ENCODE measurements around the gene BET1L. TPM values are rescaled to one million over a fixed set of nuclear protein-coding genes. Genes with fewer than 3 reads are reported as not detected.
"Not testable (repeated sequence)": the region's sequence is repeated elsewhere in the genome, so short reads cannot be mapped to it uniquely, and the experiment has no call there.

BET1L gene
- total RNA-seq, 2 experiments from 2014 or later: 29.7 to 33.2 TPM

DNA sequence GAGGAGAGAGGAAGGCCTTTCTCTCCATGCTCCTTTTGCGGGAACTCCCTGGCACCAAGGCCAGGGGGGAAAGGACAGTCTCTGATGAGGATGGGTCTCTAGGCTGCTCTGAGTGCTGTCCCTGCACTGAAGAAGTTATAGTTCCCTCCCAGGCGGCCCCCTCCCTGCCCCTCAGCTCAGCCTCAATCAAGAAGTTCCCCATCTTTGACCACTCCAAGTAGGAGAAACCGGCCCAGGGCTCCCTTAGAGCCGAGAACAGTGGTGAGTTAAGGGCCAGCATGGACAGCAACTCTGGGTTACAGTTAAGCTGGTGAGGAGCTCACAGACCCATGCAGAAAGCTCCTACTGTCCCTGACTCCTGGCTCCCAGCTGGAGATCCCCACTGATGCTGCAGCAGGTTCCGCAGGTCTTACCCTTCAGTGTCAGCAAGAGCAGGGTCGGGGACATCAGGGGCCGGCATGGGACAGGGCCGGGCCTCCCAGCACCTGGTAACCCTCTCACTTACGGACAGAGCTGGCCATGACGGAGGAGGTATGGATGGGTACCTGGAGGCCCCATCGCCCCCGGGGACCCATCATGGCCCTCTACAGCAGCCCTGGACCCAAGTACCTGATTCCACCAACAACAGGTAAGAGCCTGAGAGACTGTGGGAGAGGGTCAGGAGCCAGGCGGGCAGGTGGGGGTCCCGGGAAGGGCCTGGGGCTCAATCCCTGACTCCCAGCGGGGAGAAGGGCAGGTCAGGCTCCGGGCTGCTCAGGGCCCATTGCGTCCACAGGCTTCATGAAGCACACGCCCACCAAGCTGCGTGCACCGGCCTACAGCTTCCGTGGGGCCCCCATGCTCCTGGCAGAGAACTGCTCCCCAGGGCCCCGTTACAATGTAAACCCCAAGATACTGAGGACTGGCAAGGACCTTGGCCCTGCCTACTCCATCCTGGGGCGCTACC, 10.1 kb downstream of the BET1L start:
- ChIA-PET POLR2A (no interaction called here), CTCF (interaction anchor here (1.7 kb wide), 1 partner anchor 10 kb away, joined by 6 read pairs; the partner anchor contains the start of genes BET1L and RIC8A)
- Mint-ChIP-seq H3K9me3 (no peaks in the 10 kb centered on the region), H3K27me3 (no peaks in the 10 kb centered on the region), H3K27ac (no peak overlapping the region), H3K4me1 (peaks cover 13% of the 10 kb centered on the region), H3K36me3 (ENCODE audit: low read depth) (no peaks in the 10 kb centered on the region), H3K4me3 (no peak overlapping the region)
- DNase-seq: peak; percentile 5

DNA sequence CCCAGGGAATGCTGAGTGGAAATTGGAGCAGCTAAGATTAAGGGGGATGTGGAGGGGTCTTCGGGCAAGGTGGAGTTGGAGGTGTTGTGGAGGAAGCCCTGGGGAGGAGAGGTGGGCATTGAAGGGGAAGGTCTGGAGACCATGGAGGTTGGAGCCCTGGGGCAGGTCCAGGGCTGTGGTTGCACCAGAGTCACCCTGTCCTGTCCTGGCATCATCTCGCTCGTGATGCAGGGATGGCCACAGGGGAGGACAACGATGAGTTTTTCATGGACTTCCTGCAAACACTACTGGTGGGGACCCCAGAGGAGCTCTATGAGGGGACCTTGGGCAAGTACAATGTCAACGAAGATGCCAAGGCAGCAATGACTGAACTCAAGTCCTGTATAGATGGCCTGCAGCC, 13.7 kb downstream of the BET1L start:
- H3K4me3 Mint-ChIP-seq; H3K27me3 Mint-ChIP-seq; CTCF ChIA-PET; H3K27ac Mint-ChIP-seq; H3K9me3 Mint-ChIP-seq; H3K36me3 Mint-ChIP-seq (ENCODE audit: low read depth); DNase-seq; POLR2A ChIA-PET: not testable (repeated sequence)
- peaks cover 11% of the 10 kb centered on the region for H3K4me1 Mint-ChIP-seq

GRCh38 chr11:192674-193128, 14.5 kb downstream of the BET1L start, which contains the start of gene SCGB1C1:
Gene SCGB1C1 (plus strand): TSS chr11:193078. CDS start chr11:193100, 22 bp downstream.
- POLR2A ChIA-PET, H3K9me3 Mint-ChIP-seq, CTCF ChIA-PET: not testable (repeated sequence)

DNA sequence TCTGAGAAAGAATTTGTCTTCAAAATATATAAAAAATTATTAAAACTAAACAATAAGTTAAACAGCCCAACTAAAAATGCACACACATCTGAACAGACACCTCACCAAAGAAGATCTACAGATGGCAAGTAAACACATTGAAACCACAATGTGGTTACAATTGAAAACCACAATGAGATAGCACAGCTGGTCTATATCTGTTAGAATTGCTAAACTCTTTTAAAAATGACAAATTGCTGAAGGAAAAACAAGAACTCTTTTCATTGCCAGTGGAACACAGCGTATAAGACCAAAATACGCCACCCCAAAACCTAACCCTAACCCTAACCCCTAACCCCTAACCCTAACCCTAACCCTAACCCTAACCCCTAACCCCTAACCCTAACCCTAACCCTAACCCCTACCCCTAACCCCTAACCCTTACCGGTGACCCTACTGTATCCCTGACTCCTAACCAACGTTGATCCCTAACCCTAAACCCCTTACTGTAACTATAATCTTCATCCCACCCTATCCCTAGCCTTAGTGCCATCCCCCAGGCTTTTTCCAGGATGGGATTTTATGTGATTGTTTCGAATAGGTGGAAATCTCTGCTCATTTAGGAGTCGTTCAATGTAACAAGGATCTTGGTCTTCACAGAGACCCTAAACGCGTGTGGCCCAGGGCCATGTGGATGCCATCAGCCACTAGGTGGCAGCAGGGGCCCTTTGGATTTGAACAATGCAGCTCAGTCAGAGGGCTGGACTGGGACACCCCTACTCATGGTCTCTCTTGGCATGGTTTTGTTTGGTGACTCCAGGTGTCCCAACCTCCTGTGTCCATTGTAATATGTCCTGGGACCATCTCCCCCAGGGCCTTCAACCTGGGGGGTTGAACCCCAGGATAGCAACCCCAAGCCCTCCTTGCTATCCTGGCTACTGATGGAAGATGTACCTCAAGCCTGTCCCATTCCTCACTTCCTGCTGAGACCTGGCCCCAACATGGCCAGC, 15.4 kb downstream of the BET1L start:
- H3K9me3 Mint-ChIP-seq; H3K4me3 Mint-ChIP-seq; H3K27me3 Mint-ChIP-seq; POLR2A ChIA-PET; CTCF ChIA-PET; H3K36me3 Mint-ChIP-seq (ENCODE audit: low read depth): not testable (repeated sequence)
- peak; percentile 61 for DNase-seq
- peak overlapping the region; percentile 84 for H3K27ac Mint-ChIP-seq
- H3K4me1 Mint-ChIP-seq: peaks cover 11% of the 10 kb centered on the region

More at GRCh38 chr11:192674-193128, 14.5 kb downstream of the BET1L start, which contains the start of gene SCGB1C1:
- H3K4me1 Mint-ChIP-seq: peaks cover 11% of the 10 kb centered on the region
- not testable (repeated sequence) for H3K36me3 Mint-ChIP-seq (ENCODE audit: low read depth); H3K27me3 Mint-ChIP-seq; H3K27ac Mint-ChIP-seq; H3K4me3 Mint-ChIP-seq; DNase-seq

- H3K4me1 Mint-ChIP-seq: peaks cover 11% of the 10 kb centered on the region
- DNase-seq; H3K36me3 Mint-ChIP-seq (ENCODE audit: low read depth); H3K27ac Mint-ChIP-seq; H3K4me3 Mint-ChIP-seq; H3K9me3 Mint-ChIP-seq; CTCF ChIA-PET; POLR2A ChIA-PET; H3K27me3 Mint-ChIP-seq: not testable (repeated sequence)
Measured at GRCh38 chr11:190546-190945, 16.7 kb downstream of the BET1L start.

GRCh38 chr11:189843-190311, 17.3 kb downstream of the BET1L start:
- DNase-seq: peak; percentile 41
- H3K9me3 Mint-ChIP-seq; H3K27ac Mint-ChIP-seq; H3K36me3 Mint-ChIP-seq (ENCODE audit: low read depth); CTCF ChIA-PET; H3K4me3 Mint-ChIP-seq; H3K27me3 Mint-ChIP-seq; POLR2A ChIA-PET: not testable (repeated sequence)
- peaks cover 11% of the 10 kb centered on the region for H3K4me1 Mint-ChIP-seq

DNA sequence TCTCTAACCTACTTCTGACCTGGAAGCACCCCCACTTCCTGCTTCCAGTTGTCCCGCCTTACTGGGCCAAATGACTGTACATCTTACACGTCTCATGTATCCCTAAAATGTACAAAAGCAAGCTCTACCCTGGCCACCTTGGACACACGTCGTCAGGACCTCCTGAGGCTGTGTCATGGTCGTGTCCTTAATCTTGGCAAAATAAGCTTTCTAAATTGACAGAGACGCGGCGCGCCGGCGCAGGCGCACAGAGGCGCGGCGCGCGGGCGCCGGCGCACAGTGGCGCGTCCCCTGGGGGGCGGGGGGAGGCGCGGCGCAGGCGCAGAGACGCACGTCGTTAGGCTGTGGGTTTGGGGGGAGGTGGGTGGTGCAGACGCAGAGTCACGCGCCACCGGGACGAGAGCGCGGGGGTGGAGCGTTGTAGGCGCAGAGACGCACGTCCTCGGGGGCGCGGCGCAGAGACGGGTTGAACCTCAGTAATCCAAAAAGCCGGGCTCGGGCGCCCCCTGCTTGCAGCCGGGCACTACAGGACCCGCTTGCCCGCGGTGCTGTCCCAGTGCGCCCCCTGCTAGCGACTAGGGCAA, 17.9 kb downstream of the BET1L start:
- H3K4me1 Mint-ChIP-seq: peaks cover 11% of the 10 kb centered on the region
- H3K4me3 Mint-ChIP-seq; POLR2A ChIA-PET; H3K9me3 Mint-ChIP-seq; H3K36me3 Mint-ChIP-seq (ENCODE audit: low read depth); H3K27me3 Mint-ChIP-seq; H3K27ac Mint-ChIP-seq; CTCF ChIA-PET; DNase-seq: not testable (repeated sequence)

DNA sequence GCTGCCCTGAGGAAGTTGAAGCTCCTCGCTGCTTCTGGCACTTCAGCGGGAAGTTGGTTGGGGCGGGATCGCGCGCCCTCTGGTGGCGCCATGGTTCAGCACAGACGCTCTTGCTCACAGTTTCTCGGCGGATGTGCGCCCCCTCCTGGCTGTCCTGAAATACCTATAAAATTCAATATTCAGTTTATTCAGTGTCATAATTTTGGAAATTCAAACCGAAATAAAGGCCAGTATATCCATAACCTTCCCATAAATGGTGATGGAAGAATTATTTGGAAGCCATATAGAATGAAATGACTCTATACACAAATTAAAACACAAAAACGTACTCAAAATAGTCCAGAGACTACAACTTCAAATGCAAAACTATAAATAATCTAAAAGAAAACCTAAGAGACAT, 27.0 kb downstream of the BET1L start:
- H3K9me3 Mint-ChIP-seq; H3K36me3 Mint-ChIP-seq (ENCODE audit: low read depth); CTCF ChIA-PET; H3K27ac Mint-ChIP-seq; DNase-seq; H3K4me1 Mint-ChIP-seq; H3K27me3 Mint-ChIP-seq; POLR2A ChIA-PET; H3K4me3 Mint-ChIP-seq: not testable (repeated sequence)

Other genes starting within 250 kb of the BET1L start
- not detected for gene SCGB1C1, start 14.3 kb downstream of the BET1L start, total RNA-seq
- 100 to 1,000 TPM; 111 to 124 TPM for gene RIC8A, start 309 bp upstream of the BET1L start, total RNA-seq
- gene SIRT3, start 28.9 kb upstream of the BET1L start, total RNA-seq: 10 to 100 TPM; 11.3 to 12.7 TPM
- 100 to 1,000 TPM; 125 to 153 TPM for gene PSMD13, start 29.6 kb upstream of the BET1L start, total RNA-seq
- gene NLRP6, start 71.0 kb upstream of the BET1L start, total RNA-seq: 1 to 10 TPM; 5.5 to 6.5 TPM
- gene PGGHG, start 81.7 kb upstream of the BET1L start, total RNA-seq: 100 to 1,000 TPM; 325 to 377 TPM
- gene IFITM5, start 92.1 kb upstream of the BET1L start, total RNA-seq: not detected
- gene IFITM2, start 100.4 kb upstream of the BET1L start, total RNA-seq: 1,000 to 10,000 TPM; 1,561 to 1,733 TPM
- 1,000 to 10,000 TPM; 1,306 to 1,465 TPM for gene IFITM1, start 106.6 kb upstream of the BET1L start, total RNA-seq
- 100 to 1,000 TPM; 213 to 271 TPM for gene IFITM3, start 113.5 kb upstream of the BET1L start, total RNA-seq
- 1 to 10 TPM; 1.5 to 1.6 TPM for gene B4GALNT4, start 162.1 kb upstream of the BET1L start, total RNA-seq
- not detected for gene PKP3, start 186.8 kb upstream of the BET1L start, total RNA-seq
- gene SIGIRR, start 207.6 kb upstream of the BET1L start, total RNA-seq: 100 to 1,000 TPM; 226 to 255 TPM
- gene ANO9, start 234.6 kb upstream of the BET1L start, total RNA-seq: 10 to 100 TPM; 88.2 to 94.2 TPM
- 10 to 100 TPM; 22.7 to 25.2 TPM for gene PTDSS2, start 242.9 kb upstream of the BET1L start, total RNA-seq

Measured in activated CD4-positive, alpha-beta T cell treated with anti-CD3 and anti-CD28 coated beads, Interleukin-2, amount 10 ng/mL, durations not matched to agents 7 days and 5 days (primary cell).